GM12878 (cell line): ENCODE data around the gene NFIL3. TPM values are rescaled to one million over a fixed set of nuclear protein-coding genes. Genes with fewer than 3 reads are reported as not detected.

Experiments
- ATAC-seq: fragments of 200-7000 bp; cut with Tn5 transposase; 3 replicates; pipeline ENCODE4 v1.9.1; 2020; ENCODE audit warnings: mild to moderate bottlenecking, moderate library complexity
- BruUV-seq: library from RNA; stranded (reverse); fragments of 400-500 nt; replicated peaks from 2 replicates; lab custom pipeline; 2021; lab: Mats Ljungman, UMichigan
- CTCF ChIA-PET: fragments of 300-600 bp; sonication (Branson Sonifier 250); formaldehyde crosslinking; extraction: SDS; loops from one replicate; lab custom pipeline; 2021; ENCODE audit warnings: inconsistent platforms; lab: Yijun Ruan, JAX
- POLR2A ChIA-PET: fragments of 350-600 bp; formaldehyde crosslinking; extraction: SDS; loops from one replicate; lab custom pipeline; 2021; ENCODE audit warnings: inconsistent platforms; lab: Charles Lee
- RAD21 ChIA-PET: fragments of 300-600 bp; sonication (Branson Sonifier 250); formaldehyde crosslinking; loops from one replicate; lab custom pipeline; 2023; ENCODE audit warnings: antibody characterized with exemption; ENCODE audit not compliant: unreplicated experiment; lab: Charles Lee
- SMC1A ChIA-PET: fragments of 300-600 bp; sonication (Branson Sonifier 250); formaldehyde crosslinking; loops from one replicate; lab custom pipeline; 2023; ENCODE audit not compliant: unreplicated experiment, uncharacterized antibody; lab: Charles Lee
- DNase-seq: peaks from one replicate; pipeline ENCODE4 v3.0.0-alpha.2; 2011; ENCODE audit warnings: low read depth, low spot score
- FAIRE-seq: peaks from 3 replicates; lab custom pipeline; 2011; peaks lifted over from hg19 to GRCh38; lab: Jason Lieb, UNC
- H2AFZ ChIP-seq: 2 replicates; pipeline ENCODE4 v1.6.0; 2011; ENCODE audit warnings: low read depth, low read length, control low read depth; ENCODE audit not compliant: control insufficient read depth
- H3K27ac ChIP-seq: 2 replicates; pipeline ENCODE4 v1.5.1; 2011; ENCODE audit warnings: control low read depth; ENCODE audit not compliant: control insufficient read depth, insufficient read depth
- H3K27me3 ChIP-seq, 2 experiments: replicated peaks in 1 of 2; 2 replicates each; pipeline versions ENCODE4 v1.6.0 to v1.6.1; 2011; ENCODE audit warnings: low read length in 1 of 2; ENCODE audit not compliant: control insufficient read depth in 2 of 2, insufficient read depth in 2 of 2
- H3K36me3 ChIP-seq, 2 experiments: 2 replicates each; pipeline ENCODE4 v1.5.1; 2011; ENCODE audit warnings: low read length in 1 of 2; ENCODE audit not compliant: control insufficient read depth in 2 of 2, insufficient read depth in 2 of 2
- H3K4me1 ChIP-seq: 2 replicates; pipeline ENCODE4 v1.6.1; 2011; ENCODE audit warnings: mild to moderate bottlenecking, low read length, moderate library complexity, mixed read lengths; ENCODE audit not compliant: control insufficient read depth, insufficient read depth
- H3K4me2 ChIP-seq: 2 replicates; pipeline ENCODE4 v1.6.0; 2011; ENCODE audit warnings: control low read depth; ENCODE audit not compliant: control insufficient read depth, insufficient read depth
- H3K4me3 ChIP-seq: fragments of 200-600 bp; sonication (generic); 2 replicates; pipeline ENCODE4 v1.5.1; 2016
- H3K79me2 ChIP-seq: 2 replicates; pipeline ENCODE4 v1.6.0; 2011; ENCODE audit warnings: low read length; ENCODE audit not compliant: control insufficient read depth, insufficient read depth
- H3K9ac ChIP-seq: 2 replicates; pipeline ENCODE4 v1.8.0; 2011; ENCODE audit warnings: low read length, control low read depth, mixed read lengths; ENCODE audit not compliant: control insufficient read depth, insufficient read depth
- H3K9me3 ChIP-seq: replicated peaks from 3 replicates; pipeline ENCODE4 v1.5.1; 2011; ENCODE audit warnings: mild to moderate bottlenecking, low read length; ENCODE audit not compliant: control insufficient read depth, insufficient read depth
- H4K20me1 ChIP-seq: 2 replicates; pipeline ENCODE4 v1.6.0; 2011; ENCODE audit not compliant: control insufficient read depth, insufficient read depth
- CREB1 ChIP-seq: IDR thresholded peaks from 2 replicates; pipeline ENCODE4 v1.6.1; 2012; ENCODE audit warnings: low read depth, mild to moderate bottlenecking, inconsistent platforms
- EED ChIP-seq: sonication (generic); IDR thresholded peaks from 2 replicates; pipeline ENCODE4 v1.6.1; 2016; ENCODE audit warnings: antibody characterized with exemption, low read depth
- GABPA ChIP-seq: IDR thresholded peaks from 2 replicates; pipeline ENCODE4 v1.6.1; 2014; ENCODE audit warnings: antibody characterized with exemption, low read depth, mild to moderate bottlenecking, inconsistent platforms
- RFX5 ChIP-seq: IDR thresholded peaks from 2 replicates; pipeline ENCODE4 v1.6.1; 2011; ENCODE audit warnings: low read depth, low read length, improper control_type of control experiment
- ZNF24 ChIP-seq: fragments of 450-650 bp; IDR thresholded peaks from 2 replicates; pipeline ENCODE4 v1.6.1; 2017; ENCODE audit warnings: antibody characterized with exemption, mild to moderate bottlenecking
- WGBS: methylation state at CpG from one replicate; pipeline ENCODE4 v1.1.6; 2016; ENCODE audit warnings: low lambda C conversion rate; ENCODE audit not compliant: insufficient replicate concordance, insufficient coverage; ENCODE audit errors: missing lambda C conversion rate; 5-methylcytosine and 5-hydroxymethylcytosine counted together
- in situ Hi-C: fragments of 300-500 bp; cut with MboI; formaldehyde crosslinking; loops from 9 replicates; pipeline ENCODE4 v1.14.3; 2018; ENCODE audit warnings: mixed read lengths
- intact Hi-C: fragments of 100-400 bp; cut with micrococcal nuclease; formaldehyde crosslinking; loops from one replicate; pipeline ENCODE4 v1.14.2; 2022; ENCODE audit not compliant: unreplicated experiment
- polyA plus RNA-seq, 11 experiments: library from polyadenylated mRNA; depleted of rRNA in 4 of 11; unstranded in 6 of 11; stranded (reverse) in 5 of 11; fragments of >200 nt; fragmentation: Nextera tagmentation in 4 of 11; fragmentation: Illumina TruSeq in 1 of 11; extraction: Ambion mirVana in 4 of 11; extraction: Trizol in 1 of 11; gene quantifications; 1 replicate in 1 of 11; 2 replicates in 10 of 11; pipeline versions ENCODE4 v1.2.1 to v1.2.3, GENCODE V29; 2011 to 2016; ENCODE audit warnings: inconsistent platforms in 2 of 11, missing spikeins in 2 of 11, low read depth in 1 of 11
- total RNA-seq, 4 experiments: library from RNA; depleted of rRNA in 3 of 4; stranded (reverse); fragments of >200 nt in 3 of 4; fragmentation: Illumina TruSeq in 1 of 4; extraction: Trizol in 1 of 4; gene quantifications; 2 replicates each; pipeline versions ENCODE4 v1.2.1 to v1.2.3, GENCODE V29; 2013 to 2021
- TF ChIP-seq, protein P1 (sequence below): IDR thresholded peaks from 2 replicates; pipeline ENCODE4 v1.6.1; 2011; ENCODE audit warnings: borderline replicate concordance, low read depth, mild to moderate bottlenecking, moderate library complexity, low read length; ENCODE audit not compliant: insufficient read depth, poor library complexity, severe bottlenecking
- TF ChIP-seq, protein P2 (sequence below): fragments of 450-650 bp; conservative IDR thresholded peaks from 2 replicates; pipeline ENCODE4 v1.6.1; 2017; ENCODE audit warnings: mild to moderate bottlenecking, moderate library complexity

NFIL3 gene
- total and polyA plus RNA-seq, 10 of the 15 experiments (the other 5 are each of a cell fraction or from before 2014, with no cell fraction given): 0.18 to 1.0 (median 0.36) TPM; not detected in 3

DNA sequence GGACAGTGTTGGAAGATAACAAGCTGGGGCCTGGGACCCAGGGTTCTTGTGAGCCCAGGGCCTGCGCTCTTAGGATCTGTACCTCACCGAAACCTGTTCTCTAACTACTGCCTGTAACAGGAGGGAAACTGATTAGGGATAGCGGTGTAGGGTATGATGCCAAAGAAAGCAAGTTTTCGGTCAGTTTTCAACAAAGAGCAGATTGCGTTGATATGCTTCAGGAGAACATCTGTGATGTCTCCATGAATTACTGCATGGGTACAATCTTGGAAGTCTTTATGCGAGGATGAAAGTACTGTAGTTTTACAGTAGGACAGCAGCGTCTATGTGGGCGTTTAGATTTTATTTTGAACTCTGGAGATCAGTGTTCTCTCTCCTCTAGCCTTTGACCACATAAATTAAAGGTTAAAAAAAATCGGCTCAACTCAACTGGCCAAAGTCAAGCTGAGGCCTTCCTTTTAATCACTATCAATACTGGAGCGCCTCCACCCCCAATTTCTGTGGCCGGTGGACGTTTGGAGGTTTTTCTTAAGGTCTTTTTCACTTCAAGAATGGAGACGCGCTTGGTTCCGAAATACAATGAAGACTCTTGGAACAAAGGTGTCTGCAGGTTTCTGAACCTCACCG lies 3.0 kb downstream of the NFIL3 start:
- ChIA-PET RAD21 (interaction anchor here (0.6 kb wide), 1 partner anchor 614 kb away, joined by 4 read pairs; no protein-coding TSS in a partner anchor), CTCF (no interaction called here), SMC1A (interaction anchor here (1.5 kb wide), 1 partner anchor 257 kb away, joined by 3 read pairs; no protein-coding TSS in a partner anchor), POLR2A (no interaction called here)
- BruUV-seq: no TSS peak
- Histone ChIP-seq H3K27me3 (peaks cover 12 to 24% of the 10 kb centered on the region in 2 experiments), H3K36me3 (no peaks in the 10 kb centered on the region), H2AFZ (no peak overlapping the region), H3K4me1 (peaks cover 6% of the 10 kb centered on the region), H3K9me3 (no peaks in the 10 kb centered on the region), H3K4me2 (no peak overlapping the region), H3K9ac (no peak overlapping the region), H4K20me1 (no peaks in the 10 kb centered on the region; the same call in 1 of the 2 replicates), H3K79me2 (no peaks in the 10 kb centered on the region), H3K27ac (no peak overlapping the region), H3K4me3 (no peak overlapping the region)
- intact Hi-C loops (loop anchor here (5.0 to 10.0 kb wide), 3 partner anchors 63 to 254 kb away; no protein-coding TSS in a partner anchor), in situ Hi-C loops (no loop called here)
- DNase-seq: no peak
- no peak for ATAC-seq
- no peak for FAIRE-seq
- WGBS: 83% methylated on average over 16 of the region's 16 CpGs
- no peak for TF ChIP-seq GABPA
- TF ChIP-seq ZNF24: no peak
- TF ChIP-seq RFX5: no peak
- no peak for TF ChIP-seq EED
- TF ChIP-seq, all 136 proteins: peak for 0

DNA sequence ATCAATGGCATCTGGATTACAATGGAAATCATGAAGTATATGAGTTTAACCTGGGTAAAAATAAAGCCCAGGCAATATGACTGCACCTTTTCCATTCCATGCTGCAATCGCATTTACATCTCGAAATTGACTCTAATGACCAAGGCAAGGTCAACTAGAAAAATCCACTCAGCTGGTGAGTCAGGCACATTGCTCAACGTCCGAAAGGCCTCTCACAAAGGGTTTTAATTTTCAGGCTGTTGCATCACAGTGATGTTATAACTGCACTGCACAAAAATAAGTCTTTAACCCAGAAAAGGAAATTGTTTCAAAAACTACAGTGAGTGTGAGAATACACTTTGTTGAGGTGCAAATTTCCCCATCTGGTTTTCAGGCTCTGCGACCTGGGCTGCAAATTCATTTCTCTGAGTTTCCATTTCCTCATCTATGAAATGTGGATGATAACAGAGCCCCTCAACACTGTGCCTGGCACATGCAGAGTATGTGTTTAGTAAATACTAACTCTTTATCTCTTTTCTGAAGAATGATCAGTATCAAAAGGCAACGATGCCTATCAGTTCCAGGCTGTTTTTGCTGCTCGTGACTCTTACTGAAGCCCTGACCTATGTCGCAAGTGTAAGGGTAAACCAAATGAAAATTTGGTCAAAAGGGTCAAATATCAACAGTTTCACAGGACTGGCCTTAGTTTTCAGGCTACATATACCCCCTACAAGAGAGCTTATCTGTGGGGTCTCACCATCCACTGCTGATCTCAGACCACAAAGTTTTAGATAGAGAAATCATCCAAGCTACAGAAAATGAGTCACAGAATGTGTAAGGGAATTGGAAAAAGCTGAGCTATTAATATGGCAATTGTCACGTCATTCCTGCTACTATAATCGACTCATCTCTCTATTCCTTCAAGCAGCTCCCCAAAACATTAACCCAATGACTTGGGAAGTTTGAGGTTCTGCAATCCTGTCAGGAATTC lies 4.1 kb downstream of the NFIL3 start:
- no peak for FAIRE-seq
- DNase-seq: no peak
- Histone ChIP-seq H2AFZ (no peak overlapping the region), H3K27ac (no peak overlapping the region), H3K36me3 (no peaks in the 10 kb centered on the region), H3K27me3 (peaks cover 6 to 15% of the 10 kb centered on the region in 2 experiments), H3K4me3 (no peak overlapping the region), H3K4me1 (peaks cover 6% of the 10 kb centered on the region), H3K9me3 (no peaks in the 10 kb centered on the region), H3K9ac (no peak overlapping the region), H3K79me2 (no peaks in the 10 kb centered on the region), H3K4me2 (no peak overlapping the region), H4K20me1 (no peaks in the 10 kb centered on the region)
- ATAC-seq: no peak
- 59% methylated on average over 10 of the region's 10 CpGs for WGBS
- ChIA-PET RAD21 (no interaction called here), CTCF (no interaction called here), SMC1A (interaction anchor here (1.5 kb wide), 1 partner anchor 256 kb away, joined by 3 read pairs; no protein-coding TSS in a partner anchor), POLR2A (no interaction called here)
- TF ChIP-seq, protein P1, sequence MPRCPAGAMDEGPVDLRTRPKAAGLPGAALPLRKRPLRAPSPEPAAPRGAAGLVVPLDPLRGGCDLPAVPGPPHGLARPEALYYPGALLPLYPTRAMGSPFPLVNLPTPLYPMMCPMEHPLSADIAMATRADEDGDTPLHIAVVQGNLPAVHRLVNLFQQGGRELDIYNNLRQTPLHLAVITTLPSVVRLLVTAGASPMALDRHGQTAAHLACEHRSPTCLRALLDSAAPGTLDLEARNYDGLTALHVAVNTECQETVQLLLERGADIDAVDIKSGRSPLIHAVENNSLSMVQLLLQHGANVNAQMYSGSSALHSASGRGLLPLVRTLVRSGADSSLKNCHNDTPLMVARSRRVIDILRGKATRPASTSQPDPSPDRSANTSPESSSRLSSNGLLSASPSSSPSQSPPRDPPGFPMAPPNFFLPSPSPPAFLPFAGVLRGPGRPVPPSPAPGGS: no peak
- TF ChIP-seq, protein P2, sequence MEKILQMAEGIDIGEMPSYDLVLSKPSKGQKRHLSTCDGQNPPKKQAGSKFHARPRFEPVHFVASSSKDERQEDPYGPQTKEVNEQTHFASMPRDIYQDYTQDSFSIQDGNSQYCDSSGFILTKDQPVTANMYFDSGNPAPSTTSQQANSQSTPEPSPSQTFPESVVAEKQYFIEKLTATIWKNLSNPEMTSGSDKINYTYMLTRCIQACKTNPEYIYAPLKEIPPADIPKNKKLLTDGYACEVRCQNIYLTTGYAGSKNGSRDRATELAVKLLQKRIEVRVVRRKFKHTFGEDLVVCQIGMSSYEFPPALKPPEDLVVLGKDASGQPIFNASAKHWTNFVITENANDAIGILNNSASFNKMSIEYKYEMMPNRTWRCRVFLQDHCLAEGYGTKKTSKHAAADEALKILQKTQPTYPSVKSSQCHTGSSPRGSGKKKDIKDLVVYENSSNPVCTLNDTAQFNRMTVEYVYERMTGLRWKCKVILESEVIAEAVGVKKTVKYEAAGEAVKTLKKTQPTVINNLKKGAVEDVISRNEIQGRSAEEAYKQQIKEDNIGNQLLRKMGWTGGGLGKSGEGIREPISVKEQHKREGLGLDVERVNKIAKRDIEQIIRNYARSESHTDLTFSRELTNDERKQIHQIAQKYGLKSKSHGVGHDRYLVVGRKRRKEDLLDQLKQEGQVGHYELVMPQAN: 0 out of 2 replicates have a peak, but pooled peaks have one; percentile 13
- TF ChIP-seq CREB1: 0 out of 2 replicates have a peak, but pooled peaks have one; percentile 46
- in situ Hi-C loops (no loop called here), intact Hi-C loops (loop anchor here (5.0 to 10.0 kb wide), 3 partner anchors 62 to 255 kb away; no protein-coding TSS in a partner anchor)
- BruUV-seq: no TSS peak
